ENCODE measurements around the gene SYNJ2BP.

DNA sequence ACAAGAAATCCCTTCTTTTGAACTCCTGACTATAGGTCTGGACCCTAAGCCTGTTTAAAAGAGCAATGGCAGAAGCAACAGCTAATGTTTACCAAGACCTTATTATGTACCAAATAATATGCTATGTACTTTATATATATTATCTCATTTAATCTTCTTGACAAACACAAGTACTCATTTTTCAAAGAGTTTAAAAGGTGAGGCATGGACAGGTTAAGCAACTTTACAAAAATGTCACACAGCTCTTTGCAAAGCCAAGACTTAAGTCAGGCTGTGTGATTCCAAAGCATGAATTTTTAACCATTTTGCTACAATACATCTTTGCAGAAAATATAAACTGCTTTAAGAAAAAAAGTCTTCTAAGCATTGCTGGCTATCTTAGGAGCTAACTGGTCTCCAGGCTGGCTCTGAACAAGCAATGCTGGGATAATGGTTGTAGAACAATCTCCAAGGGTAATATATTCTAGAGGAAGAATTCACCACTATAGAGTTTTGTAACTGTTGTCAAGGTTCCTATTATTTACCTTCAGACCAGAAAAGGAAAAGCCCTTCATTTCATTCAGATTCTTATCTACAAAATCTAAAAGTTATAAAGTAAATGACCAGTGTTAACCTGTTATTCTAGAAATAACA is 22.1 kb downstream of the SYNJ2BP start:
- TF ChIP-seq, protein P1, sequence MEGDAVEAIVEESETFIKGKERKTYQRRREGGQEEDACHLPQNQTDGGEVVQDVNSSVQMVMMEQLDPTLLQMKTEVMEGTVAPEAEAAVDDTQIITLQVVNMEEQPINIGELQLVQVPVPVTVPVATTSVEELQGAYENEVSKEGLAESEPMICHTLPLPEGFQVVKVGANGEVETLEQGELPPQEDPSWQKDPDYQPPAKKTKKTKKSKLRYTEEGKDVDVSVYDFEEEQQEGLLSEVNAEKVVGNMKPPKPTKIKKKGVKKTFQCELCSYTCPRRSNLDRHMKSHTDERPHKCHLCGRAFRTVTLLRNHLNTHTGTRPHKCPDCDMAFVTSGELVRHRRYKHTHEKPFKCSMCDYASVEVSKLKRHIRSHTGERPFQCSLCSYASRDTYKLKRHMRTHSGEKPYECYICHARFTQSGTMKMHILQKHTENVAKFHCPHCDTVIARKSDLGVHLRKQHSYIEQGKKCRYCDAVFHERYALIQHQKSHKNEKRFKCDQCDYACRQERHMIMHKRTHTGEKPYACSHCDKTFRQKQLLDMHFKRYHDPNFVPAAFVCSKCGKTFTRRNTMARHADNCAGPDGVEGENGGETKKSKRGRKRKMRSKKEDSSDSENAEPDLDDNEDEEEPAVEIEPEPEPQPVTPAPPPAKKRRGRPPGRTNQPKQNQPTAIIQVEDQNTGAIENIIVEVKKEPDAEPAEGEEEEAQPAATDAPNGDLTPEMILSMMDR (IDR thresholded peaks at IDR 0.05; ENCODE audit: low read depth, low read length, missing input control) = no peak
- TF ChIP-seq, protein P2, sequence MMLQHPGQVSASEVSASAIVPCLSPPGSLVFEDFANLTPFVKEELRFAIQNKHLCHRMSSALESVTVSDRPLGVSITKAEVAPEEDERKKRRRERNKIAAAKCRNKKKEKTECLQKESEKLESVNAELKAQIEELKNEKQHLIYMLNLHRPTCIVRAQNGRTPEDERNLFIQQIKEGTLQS (IDR thresholded peaks at IDR 0.05) = no peak
- TF ChIP-seq YY1 (IDR thresholded peaks at IDR 0.05) = no peak
- no peak for TF ChIP-seq HNF4A (conservative IDR thresholded peaks at IDR 0.05)
- TF ChIP-seq SP1 (IDR thresholded peaks at IDR 0.05) = no peak
- TF ChIP-seq TAF1 (conservative IDR thresholded peaks at IDR 0.05) = no peak
- TF ChIP-seq RAD21 (IDR thresholded peaks at IDR 0.05) = no peak
- TF ChIP-seq, protein P3, sequence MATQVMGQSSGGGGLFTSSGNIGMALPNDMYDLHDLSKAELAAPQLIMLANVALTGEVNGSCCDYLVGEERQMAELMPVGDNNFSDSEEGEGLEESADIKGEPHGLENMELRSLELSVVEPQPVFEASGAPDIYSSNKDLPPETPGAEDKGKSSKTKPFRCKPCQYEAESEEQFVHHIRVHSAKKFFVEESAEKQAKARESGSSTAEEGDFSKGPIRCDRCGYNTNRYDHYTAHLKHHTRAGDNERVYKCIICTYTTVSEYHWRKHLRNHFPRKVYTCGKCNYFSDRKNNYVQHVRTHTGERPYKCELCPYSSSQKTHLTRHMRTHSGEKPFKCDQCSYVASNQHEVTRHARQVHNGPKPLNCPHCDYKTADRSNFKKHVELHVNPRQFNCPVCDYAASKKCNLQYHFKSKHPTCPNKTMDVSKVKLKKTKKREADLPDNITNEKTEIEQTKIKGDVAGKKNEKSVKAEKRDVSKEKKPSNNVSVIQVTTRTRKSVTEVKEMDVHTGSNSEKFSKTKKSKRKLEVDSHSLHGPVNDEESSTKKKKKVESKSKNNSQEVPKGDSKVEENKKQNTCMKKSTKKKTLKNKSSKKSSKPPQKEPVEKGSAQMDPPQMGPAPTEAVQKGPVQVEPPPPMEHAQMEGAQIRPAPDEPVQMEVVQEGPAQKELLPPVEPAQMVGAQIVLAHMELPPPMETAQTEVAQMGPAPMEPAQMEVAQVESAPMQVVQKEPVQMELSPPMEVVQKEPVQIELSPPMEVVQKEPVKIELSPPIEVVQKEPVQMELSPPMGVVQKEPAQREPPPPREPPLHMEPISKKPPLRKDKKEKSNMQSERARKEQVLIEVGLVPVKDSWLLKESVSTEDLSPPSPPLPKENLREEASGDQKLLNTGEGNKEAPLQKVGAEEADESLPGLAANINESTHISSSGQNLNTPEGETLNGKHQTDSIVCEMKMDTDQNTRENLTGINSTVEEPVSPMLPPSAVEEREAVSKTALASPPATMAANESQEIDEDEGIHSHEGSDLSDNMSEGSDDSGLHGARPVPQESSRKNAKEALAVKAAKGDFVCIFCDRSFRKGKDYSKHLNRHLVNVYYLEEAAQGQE (IDR thresholded peaks at IDR 0.05) = no peak
- TF ChIP-seq JUND (IDR thresholded peaks at IDR 0.05) = no peak
- TF ChIP-seq, protein P4, sequence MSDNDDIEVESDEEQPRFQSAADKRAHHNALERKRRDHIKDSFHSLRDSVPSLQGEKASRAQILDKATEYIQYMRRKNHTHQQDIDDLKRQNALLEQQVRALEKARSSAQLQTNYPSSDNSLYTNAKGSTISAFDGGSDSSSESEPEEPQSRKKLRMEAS (IDR thresholded peaks at IDR 0.05) = no peak
- TF ChIP-seq, protein P5, sequence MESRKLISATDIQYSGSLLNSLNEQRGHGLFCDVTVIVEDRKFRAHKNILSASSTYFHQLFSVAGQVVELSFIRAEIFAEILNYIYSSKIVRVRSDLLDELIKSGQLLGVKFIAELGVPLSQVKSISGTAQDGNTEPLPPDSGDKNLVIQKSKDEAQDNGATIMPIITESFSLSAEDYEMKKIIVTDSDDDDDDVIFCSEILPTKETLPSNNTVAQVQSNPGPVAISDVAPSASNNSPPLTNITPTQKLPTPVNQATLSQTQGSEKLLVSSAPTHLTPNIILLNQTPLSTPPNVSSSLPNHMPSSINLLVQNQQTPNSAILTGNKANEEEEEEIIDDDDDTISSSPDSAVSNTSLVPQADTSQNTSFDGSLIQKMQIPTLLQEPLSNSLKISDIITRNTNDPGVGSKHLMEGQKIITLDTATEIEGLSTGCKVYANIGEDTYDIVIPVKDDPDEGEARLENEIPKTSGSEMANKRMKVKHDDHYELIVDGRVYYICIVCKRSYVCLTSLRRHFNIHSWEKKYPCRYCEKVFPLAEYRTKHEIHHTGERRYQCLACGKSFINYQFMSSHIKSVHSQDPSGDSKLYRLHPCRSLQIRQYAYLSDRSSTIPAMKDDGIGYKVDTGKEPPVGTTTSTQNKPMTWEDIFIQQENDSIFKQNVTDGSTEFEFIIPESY (IDR thresholded peaks at IDR 0.05) = no peak

All from liver (tissue), 3 donors.